ENCODE results near the gene TFF3. TPM values are rescaled to one million over a fixed set of nuclear protein-coding genes. Genes with fewer than 3 reads are reported as not detected.

TFF3 gene
- total and polyA plus RNA-seq, 10 of the 15 experiments (the other 5 are each of a cell fraction or from before 2014, with no cell fraction given) = not detected

GRCh38 chr21:42330380-42331371 lies 15.5 kb upstream of the TFF3 start:
- Histone ChIP-seq H3K27me3 (replicated peaks in 1 of 2; ENCODE audit: control insufficient read depth in 2 of 2, insufficient read depth in 2 of 2, low read length in 1 of 2) (no peaks in the 10 kb centered on the region), H3K9ac (ENCODE audit: control insufficient read depth, insufficient read depth, low read length) (no peak overlapping the region), H2AFZ (ENCODE audit: control insufficient read depth, low read depth, low read length) (peak overlapping the region; percentile 72), H3K4me2 (ENCODE audit: control insufficient read depth, insufficient read depth) (peak overlapping the region; percentile 28; the same call in 1 of the 2 replicates), H3K4me3 (no peak overlapping the region), H3K9me3 (replicated peaks; ENCODE audit: control insufficient read depth, insufficient read depth, low read length) (no peaks in the 10 kb centered on the region; the same call in 2 of the 3 replicates), H4K20me1 (ENCODE audit: control insufficient read depth, insufficient read depth) (no peaks in the 10 kb centered on the region), H3K36me3 (ENCODE audit: control insufficient read depth in 2 of 2, insufficient read depth in 2 of 2, low read length in 1 of 2) (no peaks in the 10 kb centered on the region), H3K4me1 (ENCODE audit: control insufficient read depth, insufficient read depth, low read length) (peaks cover 3% of the 10 kb centered on the region; the same call in 1 of the 2 replicates), H3K27ac (ENCODE audit: control insufficient read depth, insufficient read depth) (no peak overlapping the region), H3K79me2 (ENCODE audit: control insufficient read depth, insufficient read depth, low read length) (no peaks in the 10 kb centered on the region)
- no TSS peak for BruUV-seq (replicated peaks)
- DNase-seq (ENCODE audit: low read depth, low spot score) (no peak), FAIRE-seq (no peak), ATAC-seq (peak; percentile 94)
- SMC1A ChIA-PET (ENCODE audit: uncharacterized antibody, unreplicated experiment) = interaction anchor here (0.6 to 1.7 kb wide), 12 partner anchors 8 to 530 kb away, joined by 3 to 6 read pairs (median 3); no protein-coding TSS in a partner anchor
- CTCF ChIA-PET = interaction anchor here (0.9 to 2.5 kb wide), 9 partner anchors 8 to 186 kb away, joined by 3 to 22 read pairs (median 3); no protein-coding TSS in a partner anchor
- in situ Hi-C loops (cut with MboI) (no loop called here), intact Hi-C loops (cut with micrococcal nuclease; ENCODE audit: unreplicated experiment) (loop anchor here (5.0 kb wide), 1 partner anchor 43 kb away; no protein-coding TSS in a partner anchor)
- RAD21 ChIA-PET (ENCODE audit: unreplicated experiment) = interaction anchor here (0.9 to 2.7 kb wide), 6 partner anchors 11 to 208 kb away, joined by 3 to 8 read pairs (median 6); partner anchors contain the start of gene TFF3
- 52% methylated on average over 4 of the region's 4 CpGs for WGBS (ENCODE audit: insufficient coverage, insufficient replicate concordance, low lambda C conversion rate, missing lambda C conversion rate)
- POLR2A ChIA-PET = no interaction called here
- 0 out of 2 replicates have a peak, but pooled peaks have one; percentile 14 for TF ChIP-seq JUNB (IDR thresholded peaks at IDR 0.05)
- TF ChIP-seq MXI1 (IDR thresholded peaks at IDR 0.05; ENCODE audit: low read depth, low read length) = no peak
- 0 out of 2 replicates have a peak, but pooled peaks have one; percentile 10 for TF ChIP-seq IRF4 (IDR thresholded peaks at IDR 0.05; ENCODE audit: low read depth, low read length)
- no peak for TF ChIP-seq ZNF384 (IDR thresholded peaks at IDR 0.05; ENCODE audit: borderline replicate concordance, low read depth, low read length)
- no peak for TF ChIP-seq RB1 (IDR thresholded peaks at IDR 0.05; ENCODE audit: borderline replicate concordance)
- peak; percentile 18; the same call in 1 of the 2 replicates for TF ChIP-seq RAD51 (IDR thresholded peaks at IDR 0.05)
- TF ChIP-seq NBN (IDR thresholded peaks at IDR 0.05) = no peak
- TF ChIP-seq CBFB (IDR thresholded peaks at IDR 0.05; ENCODE audit: low read depth) = no peak
- no peak for TF ChIP-seq TAF1 (IDR thresholded peaks at IDR 0.05; ENCODE audit: borderline replicate concordance, low read depth, low read length)
- TF ChIP-seq FOXM1 (IDR thresholded peaks at IDR 0.05; ENCODE audit: low read depth, low read length) = no peak
- no peak for TF ChIP-seq LARP7 (IDR thresholded peaks at IDR 0.05)
- TF ChIP-seq KLF5 (IDR thresholded peaks at IDR 0.05; ENCODE audit: partially characterized antibody) = no peak
- no peak for TF ChIP-seq FOS (IDR thresholded peaks at IDR 0.05; ENCODE audit: borderline replicate concordance, extremely low read depth, insufficient read length)
- TF ChIP-seq ZSCAN29 (IDR thresholded peaks at IDR 0.05) = no peak
- no peak for TF ChIP-seq CEBPZ (IDR thresholded peaks at IDR 0.05; ENCODE audit: low read depth, low read length)
- TF ChIP-seq RUNX3 (IDR thresholded peaks at IDR 0.05; ENCODE audit: low read length) = peak; percentile 60
- no peak for TF ChIP-seq SIX5 (IDR thresholded peaks at IDR 0.05; ENCODE audit: low read depth, low read length, severe bottlenecking)
- no peak for TF ChIP-seq YBX1 (IDR thresholded peaks at IDR 0.05)
- TF ChIP-seq BACH1 (IDR thresholded peaks at IDR 0.05; ENCODE audit: borderline replicate concordance) = no peak
- no peak for TF ChIP-seq EZH2 (IDR thresholded peaks at IDR 0.05; ENCODE audit: borderline replicate concordance, control insufficient read depth, low read depth, low read length)
- no peak for TF ChIP-seq BCL11A (IDR thresholded peaks at IDR 0.05; ENCODE audit: low read depth, low read length)

All from GM12878 (cell line).